ENCODE data around the gene CAPN13. TPM values are rescaled to one million over a fixed set of nuclear protein-coding genes. Genes with fewer than 3 reads are reported as not detected.

The CAPN13 gene
- total and polyA plus RNA-seq, 2 donors (not counting 3 experiments of a cell fraction or from before 2014, with no cell fraction given): not detected

GRCh38 chr2:30808695-30809094 is 1.4 kb upstream of the CAPN13 start:
- ChIA-PET POLR2A (no interaction called here), CTCF (no interaction called here)
- no peak overlapping the region for H3K4me3 ChIP-seq (replicated peaks in 1 of 3; ENCODE audit: insufficient read depth in 1 of 3, low read depth in 1 of 3, low read length in 3 of 3)
- DNase-seq (ENCODE audit: low read depth, low spot score): no peak
- H2AFZ ChIP-seq (ENCODE audit: low read depth, low read length): no peak overlapping the region
- H3K4me1 ChIP-seq (ENCODE audit: control insufficient read depth, extremely low read depth, insufficient read depth, low read length): no peaks in the 10 kb centered on the region
- no peaks in the 10 kb centered on the region for H3K9me1 ChIP-seq (replicated peaks; ENCODE audit: control insufficient read depth, extremely low read depth, insufficient read depth, low read length)
- H3K9me3 ChIP-seq (replicated peaks; ENCODE audit: control insufficient read depth, insufficient read depth, low read length): peaks cover 2% of the 10 kb centered on the region
- H3K27ac ChIP-seq (ENCODE audit: insufficient read depth, low read depth, low read length): no peak overlapping the region
- BruUV-seq (replicated peaks): no TSS peak
- FAIRE-seq: no peak
- H3K36me3 ChIP-seq (ENCODE audit: control insufficient read depth in 2 of 2, extremely low read depth in 1 of 2, insufficient read depth in 2 of 2, low read length in 2 of 2): no peaks in the 10 kb centered on the region
- no peaks in the 10 kb centered on the region for H4K20me1 ChIP-seq (replicated peaks; ENCODE audit: control insufficient read depth, extremely low read depth, insufficient read depth, low read length)
- no peak for TF ChIP-seq EZH2 (IDR thresholded peaks at IDR 0.05; ENCODE audit: borderline replicate concordance, low read depth, low read length, severe bottlenecking)
- TF ChIP-seq MYC (IDR thresholded peaks at IDR 0.05; ENCODE audit: low read depth, low read length): no peak
- TF ChIP-seq, protein P1, sequence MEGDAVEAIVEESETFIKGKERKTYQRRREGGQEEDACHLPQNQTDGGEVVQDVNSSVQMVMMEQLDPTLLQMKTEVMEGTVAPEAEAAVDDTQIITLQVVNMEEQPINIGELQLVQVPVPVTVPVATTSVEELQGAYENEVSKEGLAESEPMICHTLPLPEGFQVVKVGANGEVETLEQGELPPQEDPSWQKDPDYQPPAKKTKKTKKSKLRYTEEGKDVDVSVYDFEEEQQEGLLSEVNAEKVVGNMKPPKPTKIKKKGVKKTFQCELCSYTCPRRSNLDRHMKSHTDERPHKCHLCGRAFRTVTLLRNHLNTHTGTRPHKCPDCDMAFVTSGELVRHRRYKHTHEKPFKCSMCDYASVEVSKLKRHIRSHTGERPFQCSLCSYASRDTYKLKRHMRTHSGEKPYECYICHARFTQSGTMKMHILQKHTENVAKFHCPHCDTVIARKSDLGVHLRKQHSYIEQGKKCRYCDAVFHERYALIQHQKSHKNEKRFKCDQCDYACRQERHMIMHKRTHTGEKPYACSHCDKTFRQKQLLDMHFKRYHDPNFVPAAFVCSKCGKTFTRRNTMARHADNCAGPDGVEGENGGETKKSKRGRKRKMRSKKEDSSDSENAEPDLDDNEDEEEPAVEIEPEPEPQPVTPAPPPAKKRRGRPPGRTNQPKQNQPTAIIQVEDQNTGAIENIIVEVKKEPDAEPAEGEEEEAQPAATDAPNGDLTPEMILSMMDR (IDR thresholded peaks at IDR 0.05; ENCODE audit: extremely low read depth in 1 of 2, insufficient read depth in 1 of 2, low read depth in 1 of 2, low read length in 2 of 2): no peak
- no peak for TF ChIP-seq POLR2A (IDR thresholded peaks at IDR 0.05; ENCODE audit: low read depth, low read length)
- no peak for TF ChIP-seq GATA2 (IDR thresholded peaks at IDR 0.05; ENCODE audit: insufficient read depth, insufficient read length, low read depth, low read length)
- TF ChIP-seq FOS (IDR thresholded peaks at IDR 0.05; ENCODE audit: borderline replicate concordance, insufficient read depth, low read length): no peak
- TF ChIP-seq JUN (IDR thresholded peaks at IDR 0.05; ENCODE audit: borderline replicate concordance, insufficient read depth, insufficient read length, low read depth): no peak
- TF ChIP-seq POLR2AphosphoS5 (IDR thresholded peaks at IDR 0.05; ENCODE audit: insufficient read depth, low read depth, low read length): no peak
- TF ChIP-seq, protein P2, sequence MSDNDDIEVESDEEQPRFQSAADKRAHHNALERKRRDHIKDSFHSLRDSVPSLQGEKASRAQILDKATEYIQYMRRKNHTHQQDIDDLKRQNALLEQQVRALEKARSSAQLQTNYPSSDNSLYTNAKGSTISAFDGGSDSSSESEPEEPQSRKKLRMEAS (IDR thresholded peaks at IDR 0.05; ENCODE audit: insufficient read depth, insufficient read length): no peak
- H3K79me2 ChIP-seq (ENCODE audit: control insufficient read depth, insufficient read depth, low read length): no peaks in the 10 kb centered on the region
- no peak overlapping the region for H3K4me2 ChIP-seq (ENCODE audit: insufficient read depth, low read length)
- H3K9ac ChIP-seq (replicated peaks; ENCODE audit: extremely low read depth, insufficient read depth, low read length): no peak overlapping the region
- dilution Hi-C loops (cut with MboI; ENCODE audit: extremely low pct_ligation_motif_present, low sequenced_read_pairs): no loop called here
- intact Hi-C loops (cut with micrococcal nuclease): no loop called here
- H3K27me3 ChIP-seq (ENCODE audit: control insufficient read depth in 2 of 2, insufficient read depth in 2 of 2, low read length in 2 of 2): no peaks in the 10 kb centered on the region

Measured in endothelial cell of umbilical vein (primary cell).